Thyroid gland (tissue), 4 donors: ENCODE results near the gene COL1A2. TPM values are rescaled to one million over a fixed set of nuclear protein-coding genes. Genes with fewer than 3 reads are reported as not detected.

ENCODE experiments used
- DNase-seq, 2 donors: peaks; one replicate each; pipeline ENCODE4 v3.0.0-alpha.2; 2019
- H3K27ac ChIP-seq, 3 donors: fragments of 200-600 bp; sonication (generic); 1 replicate in 2 of 3; 2 replicates in 1 of 3; pipeline ENCODE4 v1.5.1; 2016 to 2019; ENCODE audit warnings: mild to moderate bottlenecking in 1 of 3, moderate library complexity in 1 of 3
- H3K27me3 ChIP-seq: fragments of 200-600 bp; sonication (generic); one replicate; pipeline ENCODE4 v1.5.1; 2019
- H3K36me3 ChIP-seq, 2 donors: fragments of 200-600 bp; sonication (generic); one replicate each; pipeline ENCODE4 v1.5.1; 2016 to 2019
- H3K4me1 ChIP-seq, 2 donors: fragments of 200-600 bp; sonication (generic); one replicate each; pipeline ENCODE4 v1.5.1; 2017 to 2019
- H3K4me3 ChIP-seq, 3 donors: fragments of 200-600 bp; sonication (generic); replicated peaks in 1 of 3; 1 replicate in 2 of 3; 2 replicates in 1 of 3; pipeline ENCODE4 v1.5.1; 2016; ENCODE audit warnings: mild to moderate bottlenecking in 1 of 3
- H3K9me3 ChIP-seq: fragments of 200-600 bp; sonication (generic); one replicate; pipeline ENCODE4 v1.5.1; 2017
- CTCF ChIP-seq, 6 experiments: fragments of 200-600 bp in 3 of 6; fragments of 450-650 bp in 3 of 6; sonication (generic) in 3 of 6; IDR thresholded peaks; one replicate each; pipeline ENCODE4 v1.5.1; 2016 to 2019; ENCODE audit warnings: antibody characterized with exemption in 6 of 6, mild to moderate bottlenecking in 2 of 6, inconsistent platforms in 1 of 6, moderate library complexity in 1 of 6
- POLR2A ChIP-seq, 2 donors: fragments of 450-650 bp; IDR thresholded peaks; one replicate each; pipeline ENCODE4 v1.6.1; 2017; ENCODE audit warnings: antibody characterized with exemption in 2 of 2, mild to moderate bottlenecking in 2 of 2, moderate library complexity in 1 of 2
- WGBS, 2 donors: methylation state at CpG; one replicate each; pipeline ENCODE4 v1.1.5; 2017; 5-methylcytosine and 5-hydroxymethylcytosine counted together
- intact Hi-C: fragments of 100-400 bp; cut with DNase I; formaldehyde crosslinking; loops from one replicate; pipeline ENCODE4 v1.15.1; 2023
- total RNA-seq, 4 donors: library from RNA; depleted of rRNA; stranded (reverse); fragments of >200 nt; gene quantifications; one replicate each; pipeline ENCODE4 v1.2.3, GENCODE V29; 2016

The COL1A2 gene
- total RNA-seq, 4 donors from 2014 or later = 50.4 to 143 (median 88.4) TPM

- no peaks in the 10 kb centered on the region for H3K27me3 ChIP-seq
- 100% methylated on average over 1 of the region's 1 CpG for WGBS, 2 donors
- H3K4me1 ChIP-seq = no peaks in the 10 kb centered on the region
- DNase-seq = no peak
- H3K27ac ChIP-seq = no peak overlapping the region
- H3K9me3 ChIP-seq = no peaks in the 10 kb centered on the region
- intact Hi-C loops = no loop called here
- no peak overlapping the region for H3K4me3 ChIP-seq
- peaks cover 0 to 4% of the 10 kb centered on the region in 2 donors for H3K36me3 ChIP-seq
- TF ChIP-seq POLR2A (IDR thresholded peaks at IDR 0.05) (no peak), CTCF (IDR thresholded peaks at IDR 0.05) (no peak)
Measured at GRCh38 chr7:94432817-94433216, 38.1 kb downstream of the COL1A2 start.

GRCh38 chr7:94433224-94433623, 38.5 kb downstream of the COL1A2 start:
- intact Hi-C loops = no loop called here
- TF ChIP-seq POLR2A (IDR thresholded peaks at IDR 0.05) (no peak), CTCF (IDR thresholded peaks at IDR 0.05) (no peak)
- Histone ChIP-seq H3K36me3 (peaks cover 0 to 4% of the 10 kb centered on the region in 2 donors), H3K27me3 (no peaks in the 10 kb centered on the region), H3K27ac (no peak overlapping the region), H3K4me1 (no peaks in the 10 kb centered on the region), H3K9me3 (no peaks in the 10 kb centered on the region), H3K4me3 (no peak overlapping the region)
- WGBS, 2 donors = 72 to 90% methylated on average over 2 of the region's 2 CpGs
- no peak for DNase-seq

- Histone ChIP-seq H3K27me3 (no peaks in the 10 kb centered on the region), H3K36me3 (no peaks in the 10 kb centered on the region), H3K4me3 (no peak overlapping the region), H3K9me3 (no peaks in the 10 kb centered on the region), H3K27ac (no peak overlapping the region), H3K4me1 (no peaks in the 10 kb centered on the region)
- DNase-seq = no peak
- WGBS, 2 donors = 78 to 85% methylated on average over 2 of the region's 2 CpGs
- intact Hi-C loops = no loop called here
- TF ChIP-seq POLR2A (IDR thresholded peaks at IDR 0.05) (no peak), CTCF (IDR thresholded peaks at IDR 0.05) (no peak)
Measured at GRCh38 chr7:94434042-94434441, 39.3 kb downstream of the COL1A2 start.

GRCh38 chr7:94436018-94436604, 41.4 kb downstream of the COL1A2 start:
- no peak overlapping the region for H3K4me3 ChIP-seq
- intact Hi-C loops = no loop called here
- no peaks in the 10 kb centered on the region for H3K27me3 ChIP-seq
- H3K9me3 ChIP-seq = no peaks in the 10 kb centered on the region
- TF ChIP-seq POLR2A (IDR thresholded peaks at IDR 0.05) = no peak
- peak; percentile 40 to 78 (median 66) for TF ChIP-seq CTCF (IDR thresholded peaks at IDR 0.05)
- no peak overlapping the region for H3K27ac ChIP-seq
- peak; percentile 57 to 73 for DNase-seq
- H3K4me1 ChIP-seq = no peaks in the 10 kb centered on the region
- no peaks in the 10 kb centered on the region for H3K36me3 ChIP-seq
- WGBS, 2 donors = 22 to 23% methylated on average over 6 of the region's 6 CpGs

- H3K36me3 ChIP-seq = no peaks in the 10 kb centered on the region
- intact Hi-C loops = no loop called here
- H3K4me3 ChIP-seq = no peak overlapping the region
- H3K27ac ChIP-seq = no peak overlapping the region
- WGBS, 2 donors = 89 to 94% methylated on average over 4 of the region's 4 CpGs
- TF ChIP-seq CTCF (IDR thresholded peaks at IDR 0.05) (no peak), POLR2A (IDR thresholded peaks at IDR 0.05) (no peak)
- no peaks in the 10 kb centered on the region for H3K27me3 ChIP-seq
- no peaks in the 10 kb centered on the region for H3K4me1 ChIP-seq
- no peaks in the 10 kb centered on the region for H3K9me3 ChIP-seq
- DNase-seq = no peak
Measured at GRCh38 chr7:94436700-94437099, 42.0 kb downstream of the COL1A2 start.
